ENCODE data around the gene PKN2.
"Not testable (repeated sequence)": the region's sequence is repeated elsewhere in the genome, so short reads cannot be mapped to it uniquely, and the experiment has no call there.

The PKN2 gene

GRCh38 chr1:88851303-88852063, 167.4 kb downstream of the PKN2 start:
- no peaks in the 10 kb centered on the region for H3K79me2 ChIP-seq (ENCODE audit: insufficient read depth, low read length)
- peaks cover 48% of the 10 kb centered on the region for H3K36me3 ChIP-seq (ENCODE audit: insufficient read depth, low read length)
- H3K4me3 ChIP-seq (ENCODE audit: low read depth in 1 of 2, low read length in 2 of 2) = no peak overlapping the region
- H2AFZ ChIP-seq (ENCODE audit: low read depth, low read length) = no peak overlapping the region
- no peaks in the 10 kb centered on the region for H4K20me1 ChIP-seq (ENCODE audit: insufficient read depth, low read length)
- H3K27me3 ChIP-seq (ENCODE audit: insufficient read depth, low read length, poor library complexity) = no peaks in the 10 kb centered on the region
- ATAC-seq (ENCODE audit: insufficient read depth, low read depth) = no peak
- DNase-seq = no peak
- no peak for TF ChIP-seq CTCF (IDR thresholded peaks at IDR 0.05; ENCODE audit: borderline replicate concordance, extremely low read depth, low read length, poor library complexity, severe bottlenecking)
- no peak for TF ChIP-seq EZH2 (IDR thresholded peaks at IDR 0.05; ENCODE audit: borderline replicate concordance, low read depth, low read length, severe bottlenecking)
- H3K27ac ChIP-seq (ENCODE audit: low read length) = no peak overlapping the region
- no peak overlapping the region for H3K4me2 ChIP-seq (ENCODE audit: insufficient read depth, low read length)
- no peak overlapping the region for H3K9ac ChIP-seq (ENCODE audit: low read depth, low read length)
- H3K9me3 ChIP-seq (ENCODE audit: insufficient read depth, low read length, severe bottlenecking) = no peaks in the 10 kb centered on the region
- no peaks in the 10 kb centered on the region for H3K4me1 ChIP-seq (ENCODE audit: insufficient read depth, low read length)

GRCh38 chr1:88867743-88868521, 183.9 kb downstream of the PKN2 start:
- no peak overlapping the region for H3K4me2 ChIP-seq (ENCODE audit: insufficient read depth, low read length)
- H3K27ac ChIP-seq (ENCODE audit: low read length) = no peak overlapping the region
- peaks cover 91% of the 10 kb centered on the region for H3K79me2 ChIP-seq (ENCODE audit: insufficient read depth, low read length)
- H2AFZ ChIP-seq (ENCODE audit: low read depth, low read length) = no peak overlapping the region
- no peak overlapping the region for H3K4me3 ChIP-seq (ENCODE audit: low read depth in 1 of 2, low read length in 2 of 2)
- peaks cover 13% of the 10 kb centered on the region; the same call in 1 of the 2 replicates for H4K20me1 ChIP-seq (ENCODE audit: insufficient read depth, low read length)
- H3K9me3 ChIP-seq (ENCODE audit: insufficient read depth, low read length, severe bottlenecking) = no peaks in the 10 kb centered on the region
- no peak for ATAC-seq (ENCODE audit: insufficient read depth, low read depth)
- no peak overlapping the region for H3K9ac ChIP-seq (ENCODE audit: low read depth, low read length)
- peaks cover 23% of the 10 kb centered on the region for H3K36me3 ChIP-seq (ENCODE audit: insufficient read depth, low read length)
- no peaks in the 10 kb centered on the region for H3K4me1 ChIP-seq (ENCODE audit: insufficient read depth, low read length)
- DNase-seq = no peak
- no peaks in the 10 kb centered on the region for H3K27me3 ChIP-seq (ENCODE audit: insufficient read depth, low read length, poor library complexity)
- TF ChIP-seq CTCF (IDR thresholded peaks at IDR 0.05; ENCODE audit: borderline replicate concordance, extremely low read depth, low read length, poor library complexity, severe bottlenecking) (no peak), EZH2 (IDR thresholded peaks at IDR 0.05; ENCODE audit: borderline replicate concordance, low read depth, low read length, severe bottlenecking) (no peak)

GRCh38 chr1:88869644-88870043, 185.6 kb downstream of the PKN2 start:
- not testable (repeated sequence) for H3K4me3 ChIP-seq (ENCODE audit: low read depth in 1 of 2, low read length in 2 of 2); H3K36me3 ChIP-seq (ENCODE audit: insufficient read depth, low read length); DNase-seq; ATAC-seq (ENCODE audit: insufficient read depth, low read depth); H3K9ac ChIP-seq (ENCODE audit: low read depth, low read length); H3K27ac ChIP-seq (ENCODE audit: low read length); H2AFZ ChIP-seq (ENCODE audit: low read depth, low read length); H3K4me2 ChIP-seq (ENCODE audit: insufficient read depth, low read length); H3K27me3 ChIP-seq (ENCODE audit: insufficient read depth, low read length, poor library complexity); H3K4me1 ChIP-seq (ENCODE audit: insufficient read depth, low read length); H3K9me3 ChIP-seq (ENCODE audit: insufficient read depth, low read length, severe bottlenecking)
- peaks cover 20% of the 10 kb centered on the region; the same call in 1 of the 2 replicates for H4K20me1 ChIP-seq (ENCODE audit: insufficient read depth, low read length)
- peaks cover 96% of the 10 kb centered on the region for H3K79me2 ChIP-seq (ENCODE audit: insufficient read depth, low read length)

- no peaks in the 10 kb centered on the region for H3K27me3 ChIP-seq (ENCODE audit: insufficient read depth, low read length, poor library complexity)
- peaks cover 25% of the 10 kb centered on the region for H3K36me3 ChIP-seq (ENCODE audit: insufficient read depth, low read length)
- DNase-seq = no peak
- no peaks in the 10 kb centered on the region for H3K9me3 ChIP-seq (ENCODE audit: insufficient read depth, low read length, severe bottlenecking)
- no peak for TF ChIP-seq CTCF (IDR thresholded peaks at IDR 0.05; ENCODE audit: borderline replicate concordance, extremely low read depth, low read length, poor library complexity, severe bottlenecking)
- no peak for TF ChIP-seq EZH2 (IDR thresholded peaks at IDR 0.05; ENCODE audit: borderline replicate concordance, low read depth, low read length, severe bottlenecking)
- no peak overlapping the region for H2AFZ ChIP-seq (ENCODE audit: low read depth, low read length)
- ATAC-seq (ENCODE audit: insufficient read depth, low read depth) = no peak
- peaks cover 32% of the 10 kb centered on the region for H4K20me1 ChIP-seq (ENCODE audit: insufficient read depth, low read length)
- H3K27ac ChIP-seq (ENCODE audit: low read length) = no peak overlapping the region
- no peak overlapping the region for H3K9ac ChIP-seq (ENCODE audit: low read depth, low read length)
- no peaks in the 10 kb centered on the region for H3K4me1 ChIP-seq (ENCODE audit: insufficient read depth, low read length)
- H3K4me2 ChIP-seq (ENCODE audit: insufficient read depth, low read length) = no peak overlapping the region
- peaks cover 97% of the 10 kb centered on the region for H3K79me2 ChIP-seq (ENCODE audit: insufficient read depth, low read length)
- H3K4me3 ChIP-seq (ENCODE audit: low read depth in 1 of 2, low read length in 2 of 2) = no peak overlapping the region
These were observed 189.8 kb downstream of the PKN2 start for GRCh38 chr1:88873737-88874349.

All from DND-41 (cell line).